Endothelial cell of umbilical vein (primary cell): ENCODE results near the gene PHACTR1.

ENCODE experiments used
- EZH2 ChIP-seq: IDR thresholded peaks from 2 replicates; pipeline ENCODE4 v1.6.1; 2012; ENCODE audit warnings: borderline replicate concordance, low read depth, mild to moderate bottlenecking, moderate library complexity, low read length, inconsistent platforms; ENCODE audit not compliant: severe bottlenecking
- FOS ChIP-seq: IDR thresholded peaks from 2 replicates; pipeline ENCODE4 v1.6.1; 2011; ENCODE audit warnings: mild to moderate bottlenecking, low read length, moderate library complexity, borderline replicate concordance; ENCODE audit not compliant: insufficient read depth
- GATA2 ChIP-seq: IDR thresholded peaks from 2 replicates; pipeline ENCODE4 v1.7.0; 2011; ENCODE audit warnings: low read depth, mild to moderate bottlenecking, moderate library complexity, mixed read lengths, low read length; ENCODE audit not compliant: insufficient read length, insufficient read depth
- JUN ChIP-seq: IDR thresholded peaks from 2 replicates; pipeline ENCODE4 v1.6.1; 2011; ENCODE audit warnings: borderline replicate concordance, low read depth; ENCODE audit not compliant: insufficient read length, insufficient read depth
- MYC ChIP-seq: IDR thresholded peaks from one replicate; pipeline ENCODE4 v1.6.1; 2011; ENCODE audit warnings: mild to moderate bottlenecking, low read depth, low read length
- POLR2A ChIP-seq: IDR thresholded peaks from 2 replicates; pipeline ENCODE4 v1.6.1; 2012; ENCODE audit warnings: low read depth, mild to moderate bottlenecking, control low read depth, low read length
- POLR2AphosphoS5 ChIP-seq: IDR thresholded peaks from 2 replicates; pipeline ENCODE4 v1.6.1; 2012; ENCODE audit warnings: low read depth, mild to moderate bottlenecking, control low read depth, low read length, moderate library complexity; ENCODE audit not compliant: insufficient read depth
- TF ChIP-seq, protein P1 (sequence below), 2 donors: IDR thresholded peaks; 1 replicate in 1 of 2; 2 replicates in 1 of 2; pipeline ENCODE4 v1.5.1; 2011; ENCODE audit warnings: low read length in 2 of 2, mild to moderate bottlenecking in 2 of 2, moderate library complexity in 2 of 2, control low read depth in 1 of 2, inconsistent platforms in 1 of 2, low read depth in 1 of 2; ENCODE audit not compliant: insufficient read depth in 1 of 2; ENCODE audit errors: extremely low read depth in 1 of 2
- TF ChIP-seq, protein P2 (sequence below): IDR thresholded peaks from 2 replicates; pipeline ENCODE4 v1.6.1; 2011; ENCODE audit not compliant: insufficient read depth, insufficient read length

DNA sequence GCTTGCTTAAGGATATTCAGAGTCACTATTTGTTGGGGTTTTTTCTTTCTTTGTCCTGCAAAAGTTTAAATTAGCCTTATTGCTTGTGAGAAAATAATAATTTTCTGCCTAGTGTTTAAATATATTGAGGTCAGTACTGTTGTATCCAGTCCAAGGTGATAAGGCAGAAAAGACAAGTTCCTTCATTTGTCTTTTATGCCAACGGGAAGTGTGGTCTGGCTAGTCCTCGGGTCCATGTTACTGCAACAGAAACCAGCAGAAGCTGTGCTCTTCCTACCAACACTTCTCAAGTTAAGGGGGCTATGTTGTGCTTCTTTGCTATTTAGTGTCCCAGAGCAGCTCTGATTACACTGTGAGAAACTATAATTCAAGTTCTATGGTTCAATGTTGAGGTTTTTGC is 310.6 kb downstream of the PHACTR1 start:
- TF ChIP-seq, protein P1, sequence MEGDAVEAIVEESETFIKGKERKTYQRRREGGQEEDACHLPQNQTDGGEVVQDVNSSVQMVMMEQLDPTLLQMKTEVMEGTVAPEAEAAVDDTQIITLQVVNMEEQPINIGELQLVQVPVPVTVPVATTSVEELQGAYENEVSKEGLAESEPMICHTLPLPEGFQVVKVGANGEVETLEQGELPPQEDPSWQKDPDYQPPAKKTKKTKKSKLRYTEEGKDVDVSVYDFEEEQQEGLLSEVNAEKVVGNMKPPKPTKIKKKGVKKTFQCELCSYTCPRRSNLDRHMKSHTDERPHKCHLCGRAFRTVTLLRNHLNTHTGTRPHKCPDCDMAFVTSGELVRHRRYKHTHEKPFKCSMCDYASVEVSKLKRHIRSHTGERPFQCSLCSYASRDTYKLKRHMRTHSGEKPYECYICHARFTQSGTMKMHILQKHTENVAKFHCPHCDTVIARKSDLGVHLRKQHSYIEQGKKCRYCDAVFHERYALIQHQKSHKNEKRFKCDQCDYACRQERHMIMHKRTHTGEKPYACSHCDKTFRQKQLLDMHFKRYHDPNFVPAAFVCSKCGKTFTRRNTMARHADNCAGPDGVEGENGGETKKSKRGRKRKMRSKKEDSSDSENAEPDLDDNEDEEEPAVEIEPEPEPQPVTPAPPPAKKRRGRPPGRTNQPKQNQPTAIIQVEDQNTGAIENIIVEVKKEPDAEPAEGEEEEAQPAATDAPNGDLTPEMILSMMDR (IDR thresholded peaks at IDR 0.05; ENCODE audit: extremely low read depth in 1 of 2, insufficient read depth in 1 of 2, low read depth in 1 of 2, low read length in 2 of 2) = no peak
- no peak for TF ChIP-seq EZH2
- no peak for TF ChIP-seq POLR2A
- no peak for TF ChIP-seq POLR2AphosphoS5
- TF ChIP-seq JUN = no peak
- TF ChIP-seq MYC = no peak
- TF ChIP-seq, protein P2, sequence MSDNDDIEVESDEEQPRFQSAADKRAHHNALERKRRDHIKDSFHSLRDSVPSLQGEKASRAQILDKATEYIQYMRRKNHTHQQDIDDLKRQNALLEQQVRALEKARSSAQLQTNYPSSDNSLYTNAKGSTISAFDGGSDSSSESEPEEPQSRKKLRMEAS = no peak
- no peak for TF ChIP-seq GATA2
- no peak for TF ChIP-seq FOS
